Right lobe of liver (tissue), 6 donors: ENCODE results near the gene BOLA3. TPM values are rescaled to one million over a fixed set of nuclear protein-coding genes. Genes with fewer than 3 reads are reported as not detected.

ENCODE experiments used
- ATAC-seq, 4 donors: fragments of 200-7000 bp; cut with Tn5 transposase; one replicate each; pipeline ENCODE4 v1.9.1; 2020; ENCODE audit warnings: mild to moderate bottlenecking in 4 of 4, moderate library complexity in 4 of 4
- DNase-seq, 3 donors: peaks; one replicate each; pipeline ENCODE4 v3.0.0-alpha.2; 2020
- H3K27ac ChIP-seq, 3 donors: fragments of 200-600 bp; one replicate each; pipeline ENCODE4 v1.8.0; 2022
- H3K27me3 ChIP-seq, 2 donors: fragments of 200-600 bp; one replicate each; pipeline ENCODE4 v1.8.0; 2022
- H3K36me3 ChIP-seq, 4 donors: fragments of 200-600 bp; sonication (generic) in 1 of 4; one replicate each; pipeline versions ENCODE4 v1.5.1 to v1.8.0; 2017 to 2022; ENCODE audit warnings: control low read depth in 1 of 4
- H3K4me1 ChIP-seq, 4 donors: fragments of 200-600 bp; sonication (generic) in 1 of 4; one replicate each; pipeline versions ENCODE4 v1.5.1 to v1.8.0; 2017 to 2022; ENCODE audit warnings: control low read depth in 1 of 4
- H3K4me3 ChIP-seq, 3 donors: fragments of 200-600 bp; one replicate each; pipeline ENCODE4 v1.8.0; 2022
- H3K9me3 ChIP-seq, 4 donors: fragments of 200-600 bp; sonication (generic) in 1 of 4; one replicate each; pipeline versions ENCODE4 v1.5.1 to v1.8.0; 2017 to 2022; ENCODE audit warnings: control low read depth in 1 of 4
- CTCF ChIP-seq, 4 donors: fragments of 200-600 bp in 3 of 4; fragments of 450-650 bp in 1 of 4; IDR thresholded peaks; one replicate each; pipeline versions ENCODE4 v1.5.1 to v1.8.0; 2016 to 2022; ENCODE audit warnings: antibody characterized with exemption in 4 of 4, mild to moderate bottlenecking in 2 of 4
- POLR2A ChIP-seq: fragments of 450-650 bp; IDR thresholded peaks from one replicate; pipeline ENCODE4 v1.6.1; 2017; ENCODE audit warnings: antibody characterized with exemption, mild to moderate bottlenecking
- WGBS: methylation state at CpG from one replicate; pipeline ENCODE4 v1.1.6; 2018; ENCODE audit warnings: low coverage, low lambda C conversion rate; ENCODE audit not compliant: insufficient coverage; ENCODE audit errors: missing lambda C conversion rate; 5-methylcytosine and 5-hydroxymethylcytosine counted together
- intact Hi-C, 2 donors: fragments of 100-400 bp; cut with DNase I; formaldehyde crosslinking; loops; one replicate each; pipeline versions ENCODE4 v1.11.2 to v1.14.1; 2022
- total RNA-seq, 6 experiments: library from RNA; depleted of rRNA in 2 of 6; stranded (reverse); fragments of >200 nt in 2 of 6; fragmentation: NEBNext Ultra II Directional in 3 of 6; extraction: Animal tissue kit (Norgen Biotek cat#: 25700) in 3 of 6; gene quantifications; one replicate each; pipeline versions ENCODE4 v1.1.0 to v1.2.4, GENCODE V29; 2016 to 2023
- donor health status: DM: no; HTN: yes; CAD: no.
- donor health status: DM: no; HTN: no; CAD: no.
- donor health status: DM: no; HTN: no; CAD: no.
- donor health status: DM: no; HTN: yes; CAD: no.
- donor health status: DM: no; HTN: yes; CAD: no.

The BOLA3 gene
- total RNA-seq, 6 experiments from 2014 or later, result 14.6 to 58.6 (median 16.0) TPM

- H3K36me3 ChIP-seq, result peaks cover 0 to 44% (median 6%) of the 10 kb centered on the region in 4 donors
- intact Hi-C loops, result no loop called here
- TF ChIP-seq CTCF (IDR thresholded peaks at IDR 0.05), result no peak
- no peak for TF ChIP-seq POLR2A
- WGBS, result 92% methylated on average over 2 of the region's 2 CpGs
- H3K9me3 ChIP-seq, result no peaks in the 10 kb centered on the region
- no peaks in the 10 kb centered on the region for H3K4me1 ChIP-seq
- no peak overlapping the region for H3K4me3 ChIP-seq
- no peak overlapping the region for H3K27ac ChIP-seq
- no peak for DNase-seq
- no peaks in the 10 kb centered on the region for H3K27me3 ChIP-seq
- no peak for ATAC-seq
Measured at GRCh38 chr2:74152954-74153353, 5.2 kb upstream of the BOLA3 start.

- 75% methylated on average over 7 of the region's 7 CpGs for WGBS
- no peak for ATAC-seq
- intact Hi-C loops, result loop anchor here in 1 of 2 donors (10.0 kb wide), 1 partner anchor 325 kb away; the partner anchor contains the start of gene STAMBP
Measured at GRCh38 chr2:74149570-74150319, 2.0 kb upstream of the BOLA3 start.

GRCh38 chr2:74149247-74149525, 1.5 kb upstream of the BOLA3 start:
- TF ChIP-seq POLR2A, result no peak
- no peak for TF ChIP-seq CTCF (IDR thresholded peaks at IDR 0.05)
- peaks cover 0 to 11% (median 0%) of the 10 kb centered on the region in 4 donors for H3K36me3 ChIP-seq
- H3K4me1 ChIP-seq, result peaks cover 0 to 7% (median 3%) of the 10 kb centered on the region in 4 donors
- no peak overlapping the region for H3K27ac ChIP-seq
- H3K27me3 ChIP-seq, result no peaks in the 10 kb centered on the region
- ATAC-seq (no peak), DNase-seq (no peak)
- H3K9me3 ChIP-seq, result no peaks in the 10 kb centered on the region
- WGBS, result 83% methylated on average over 4 of the region's 5 CpGs
- intact Hi-C loops, result loop anchor here in 1 of 2 donors (10.0 kb wide), 1 partner anchor 324 kb away; the partner anchor contains the start of gene STAMBP
- no peak overlapping the region for H3K4me3 ChIP-seq

More at GRCh38 chr2:74149570-74150319, 2.0 kb upstream of the BOLA3 start:
- DNase-seq, result no peak
- no peak for TF ChIP-seq POLR2A
- no peak for TF ChIP-seq CTCF (IDR thresholded peaks at IDR 0.05)
- Histone ChIP-seq H3K4me1 (peaks cover 0 to 7% (median 3%) of the 10 kb centered on the region in 4 donors), H3K27me3 (no peaks in the 10 kb centered on the region), H3K4me3 (no peak overlapping the region), H3K36me3 (peaks cover 0 to 13% (median 0%) of the 10 kb centered on the region in 4 donors), H3K9me3 (no peaks in the 10 kb centered on the region), H3K27ac (no peak overlapping the region)

- intact Hi-C loops, result loop anchor here in 1 of 2 donors (10.0 kb wide), 1 partner anchor 324 kb away; the partner anchor contains the start of gene STAMBP
- peaks cover 0 to 11% (median 0%) of the 10 kb centered on the region in 4 donors for H3K36me3 ChIP-seq
- peak overlapping the region; percentile 71 to 94 (median 81) for H3K4me3 ChIP-seq
- ATAC-seq (no peak), DNase-seq (no peak)
- TF ChIP-seq POLR2A (no peak), CTCF (IDR thresholded peaks at IDR 0.05) (no peak)
- WGBS, result 39% methylated on average over 9 of the region's 16 CpGs
- H3K27ac ChIP-seq, result no peak overlapping the region
- peaks cover 0 to 7% (median 3%) of the 10 kb centered on the region in 4 donors for H3K4me1 ChIP-seq
- no peaks in the 10 kb centered on the region for H3K9me3 ChIP-seq
- H3K27me3 ChIP-seq, result no peaks in the 10 kb centered on the region
Measured at GRCh38 chr2:74148457-74149246, 940 bp upstream of the BOLA3 start.
